ENCODE results near the gene FCSK. TPM values are rescaled to one million over a fixed set of nuclear protein-coding genes. Genes with fewer than 3 reads are reported as not detected.
"Not testable (repeated sequence)": the region's sequence is repeated elsewhere in the genome, so short reads cannot be mapped to it uniquely, and the experiment has no call there.

Gene FCSK
- total RNA-seq, 1 donor from 2014 or later, result 8.2 TPM

DNA sequence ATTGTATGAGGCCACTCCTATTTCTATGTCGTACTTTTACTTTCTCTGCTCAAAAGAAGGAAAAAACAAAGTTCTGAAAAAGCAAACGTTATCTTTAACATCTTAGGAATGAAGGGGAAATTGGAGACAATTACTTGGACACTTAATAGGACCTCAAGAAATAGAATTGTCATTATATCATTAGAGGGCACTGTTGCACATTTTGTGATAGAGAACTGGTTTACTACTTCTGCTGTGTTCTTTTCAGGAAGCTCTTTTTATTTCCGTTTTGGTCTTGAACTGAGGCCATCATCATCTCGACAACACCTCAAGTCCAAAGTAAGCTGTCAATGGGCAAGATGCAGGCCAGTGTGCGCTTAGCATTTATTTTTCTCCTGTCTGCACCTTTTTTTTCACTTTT lies 54.4 kb downstream of the FCSK start:
- intact Hi-C loops (cut with micrococcal nuclease), result no loop called here
- ATAC-seq, result no peak

DNA sequence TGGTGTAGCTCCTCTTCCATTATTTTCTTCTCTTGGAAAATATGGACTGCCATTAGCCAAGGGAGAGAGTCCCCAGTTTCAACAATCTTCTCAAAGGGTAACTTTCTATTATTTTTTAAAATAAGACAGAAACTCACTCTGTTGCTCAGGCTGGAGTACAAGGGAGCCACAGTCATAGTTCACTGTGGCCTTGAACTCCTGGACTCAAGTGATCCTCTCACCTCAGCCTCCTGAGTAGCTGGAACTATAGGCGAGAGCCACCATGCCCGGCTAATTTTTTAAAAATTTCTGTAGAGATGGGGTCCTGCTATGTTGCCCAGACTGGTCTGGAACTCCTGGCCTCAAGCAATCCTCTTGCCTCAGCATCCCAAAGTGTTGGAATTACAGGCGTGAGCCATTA lies 55.8 kb downstream of the FCSK start:
- DNase-seq (no peak), ATAC-seq (no peak)
- intact Hi-C loops (cut with micrococcal nuclease), result no loop called here

More for the DNA sequence above, 54.4 kb downstream of the FCSK start:
- DNase-seq, result no peak

DNA sequence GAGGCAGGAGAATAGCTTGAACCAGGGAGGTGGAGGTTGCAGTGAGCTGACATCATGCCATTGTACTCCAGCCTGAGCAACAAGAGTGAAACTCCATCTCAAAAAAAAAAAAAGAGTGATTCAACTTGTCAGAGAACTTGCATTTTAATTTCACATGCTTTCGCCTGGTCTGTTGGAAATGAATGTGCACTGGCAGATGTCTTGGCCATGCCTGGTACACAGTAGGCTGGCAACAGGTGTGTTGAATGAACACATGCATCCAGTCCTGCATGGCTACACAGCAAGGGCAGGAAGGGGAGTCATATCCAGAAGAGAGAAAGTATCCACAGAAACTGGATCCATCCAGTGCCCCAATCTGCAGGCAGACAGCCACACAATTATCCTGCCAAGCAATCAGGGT lies 57.4 kb downstream of the FCSK start:
- ATAC-seq, result no peak
- no peak for DNase-seq
- intact Hi-C loops (cut with micrococcal nuclease), result no loop called here

DNA sequence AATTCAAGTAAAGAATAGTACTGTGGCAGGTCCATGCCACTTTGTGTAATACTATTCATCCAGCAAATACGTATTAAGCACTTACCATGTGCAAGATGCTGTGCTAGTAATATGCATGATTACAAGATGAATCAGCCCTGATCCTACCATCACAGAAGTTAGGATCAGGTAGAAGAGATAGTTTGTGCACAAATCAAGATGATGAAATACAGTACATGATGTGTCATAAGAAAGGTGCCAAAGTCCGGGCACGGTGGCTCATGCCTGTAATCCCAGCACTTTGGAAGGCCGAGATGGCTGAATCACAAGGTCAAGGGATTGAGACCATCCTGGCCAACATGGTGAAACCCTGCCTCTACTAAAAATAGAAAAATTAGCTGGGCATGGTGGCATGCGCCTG lies 58.1 kb downstream of the FCSK start:
- no peak for DNase-seq
- ATAC-seq, result no peak
- intact Hi-C loops (cut with micrococcal nuclease), result no loop called here

DNA sequence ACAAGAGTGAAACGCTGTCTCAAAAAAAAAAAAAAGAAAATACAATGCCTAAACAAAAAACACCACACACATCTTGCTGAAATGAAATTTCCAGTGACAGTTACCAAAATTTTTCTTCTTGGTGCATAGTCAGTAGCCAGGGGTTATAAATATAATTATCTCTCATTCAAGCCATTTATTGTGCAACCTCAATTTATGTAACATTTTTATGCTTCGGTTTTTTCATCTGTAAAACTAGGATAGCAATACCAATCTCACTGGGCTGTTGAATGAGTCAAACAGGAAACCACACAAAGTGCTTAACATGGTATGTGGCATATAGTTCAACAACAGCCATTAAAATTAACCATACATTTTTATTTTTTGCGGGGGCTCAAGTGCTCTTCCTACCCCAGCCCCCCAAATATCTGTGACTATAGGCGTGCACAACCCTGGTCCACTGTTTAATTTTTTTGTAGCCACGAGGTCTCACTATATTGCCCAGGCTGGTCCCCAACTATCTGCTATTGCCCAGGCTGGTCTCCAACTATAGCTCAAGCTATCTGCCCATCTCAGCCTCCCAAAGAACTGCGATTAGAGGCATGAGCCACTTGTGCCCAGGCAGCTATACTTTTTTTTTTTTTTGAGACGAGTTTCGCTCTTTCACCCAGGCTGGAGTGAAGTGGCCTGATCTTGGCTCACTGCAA lies 66.4 kb downstream of the FCSK start:
- no peak for ATAC-seq
- intact Hi-C loops (cut with micrococcal nuclease), result no loop called here
- DNase-seq, result no peak

DNA sequence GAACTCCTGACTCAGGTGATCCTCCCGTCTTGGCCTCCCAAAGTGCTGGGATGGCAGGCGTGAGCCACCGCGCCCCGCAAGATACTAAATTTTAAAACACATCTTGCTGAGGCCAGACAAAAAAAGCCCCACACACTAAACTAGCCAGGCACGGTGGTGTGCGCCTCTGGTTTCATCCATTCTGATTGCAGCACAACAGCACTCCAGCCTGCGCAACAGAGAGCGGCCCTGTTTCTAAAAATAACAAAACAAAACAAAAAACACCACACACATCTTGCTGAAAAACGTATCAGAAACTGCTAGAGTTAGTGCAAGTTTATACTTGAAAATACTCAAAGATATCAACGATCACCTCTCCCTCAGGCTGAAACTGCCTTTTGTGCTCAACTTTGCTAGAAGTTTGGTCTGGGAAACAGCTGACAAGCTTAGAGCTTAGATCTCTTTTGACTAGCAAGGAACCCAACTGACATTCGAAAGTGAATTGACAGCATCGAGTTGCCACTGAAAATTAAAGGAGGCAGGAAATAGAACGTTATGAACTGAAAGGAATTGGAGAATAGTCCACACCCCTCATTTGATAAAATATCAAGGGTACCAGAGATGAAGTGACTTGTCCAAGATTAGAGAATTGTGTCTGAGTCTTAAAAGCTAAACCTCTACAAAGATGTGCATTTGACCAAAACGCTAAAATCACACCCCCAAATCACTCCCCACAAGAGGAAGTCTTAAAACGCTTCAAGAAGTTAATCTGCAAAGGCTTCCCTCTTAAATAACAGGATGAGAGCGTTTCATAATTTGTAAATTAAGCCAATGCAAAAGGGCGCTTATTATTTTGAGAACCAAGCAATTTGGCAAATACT lies 68.1 kb downstream of the FCSK start:
- no peak for ATAC-seq
- intact Hi-C loops (cut with micrococcal nuclease), result no loop called here

DNA sequence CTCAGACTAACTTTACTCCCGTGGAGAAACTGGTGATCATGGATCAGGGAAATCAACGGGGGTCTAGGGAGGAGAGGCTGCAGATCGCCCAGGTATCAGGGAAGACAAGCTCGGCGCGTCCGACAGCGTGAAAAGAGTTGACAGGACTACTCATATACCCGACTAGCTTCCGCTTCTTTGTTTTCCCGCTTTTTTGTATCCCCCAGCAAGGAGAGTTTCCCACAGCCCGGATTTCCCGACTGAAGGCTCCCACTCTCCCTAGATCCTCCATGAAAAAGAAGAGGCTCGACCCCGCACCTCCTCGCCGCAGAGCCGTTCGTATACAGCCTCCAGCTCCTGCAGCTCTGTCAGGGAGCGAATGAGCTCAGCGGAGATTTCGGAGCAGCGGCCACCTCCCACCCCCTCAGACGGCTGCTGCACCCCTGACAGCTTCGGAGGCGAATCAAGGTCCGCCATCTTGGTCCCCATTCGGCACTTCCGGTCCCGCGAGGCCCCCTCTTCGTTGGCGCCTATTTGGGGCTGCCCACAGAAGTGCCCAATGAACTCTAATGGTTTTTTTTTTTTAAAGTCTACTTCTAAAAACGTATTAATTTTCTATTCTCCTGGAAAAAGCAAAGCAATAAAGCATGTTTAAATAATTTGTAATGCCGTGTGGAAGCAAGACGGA lies 68.8 kb downstream of the FCSK start, which contains the start of gene COG4:
Gene COG4 (minus strand): TSS at position 479 of the 667 bp plus-strand sequence. CDS start 11 bp downstream, at position 468.
- DNase-seq, result peak; percentile 92
- intact Hi-C loops (cut with micrococcal nuclease), result no loop called here
- ATAC-seq, result peak; percentile 93

More for the DNA sequence above, 68.1 kb downstream of the FCSK start:
- no peak for DNase-seq

DNA sequence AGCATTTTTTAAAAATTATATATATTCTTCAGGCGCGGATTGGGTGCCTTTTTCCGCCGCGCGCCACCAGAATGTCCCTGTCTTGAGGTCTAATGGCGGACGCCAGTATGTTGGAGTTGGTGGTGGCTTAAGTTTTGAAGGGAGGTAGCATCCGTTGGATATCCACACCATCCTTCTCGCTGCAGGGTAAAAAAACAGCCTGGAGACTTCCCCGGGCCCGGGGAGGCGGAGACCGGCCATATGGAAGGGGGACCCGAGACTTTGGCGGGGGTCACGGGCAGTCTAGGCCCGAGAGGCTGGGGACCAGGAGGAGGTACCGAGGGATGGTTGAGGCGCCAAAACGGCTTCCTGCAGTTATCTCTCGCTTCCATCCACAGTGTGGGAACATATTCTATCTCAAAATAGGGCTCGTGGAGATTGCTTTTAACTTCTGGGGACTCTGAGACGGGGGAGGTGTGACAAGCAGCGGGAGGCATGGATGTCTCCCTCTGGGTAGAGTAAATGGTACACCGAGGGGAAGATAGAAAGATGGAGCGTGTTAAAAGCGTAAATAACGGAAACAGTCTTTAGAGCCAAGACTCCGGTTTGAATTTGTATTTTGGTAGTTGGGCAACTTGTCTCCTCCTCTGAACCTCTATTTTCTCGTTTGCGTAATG lies 69.5 kb downstream of the FCSK start, which contains the start of gene SF3B3:
Gene SF3B3 (plus strand): TSS at position 74 of the 656 bp plus-strand sequence. CDS start 2,841 bp downstream, outside the sequence.
- intact Hi-C loops (cut with micrococcal nuclease), result no loop called here
- DNase-seq (peak; percentile 82), ATAC-seq (peak; percentile 88)

DNA sequence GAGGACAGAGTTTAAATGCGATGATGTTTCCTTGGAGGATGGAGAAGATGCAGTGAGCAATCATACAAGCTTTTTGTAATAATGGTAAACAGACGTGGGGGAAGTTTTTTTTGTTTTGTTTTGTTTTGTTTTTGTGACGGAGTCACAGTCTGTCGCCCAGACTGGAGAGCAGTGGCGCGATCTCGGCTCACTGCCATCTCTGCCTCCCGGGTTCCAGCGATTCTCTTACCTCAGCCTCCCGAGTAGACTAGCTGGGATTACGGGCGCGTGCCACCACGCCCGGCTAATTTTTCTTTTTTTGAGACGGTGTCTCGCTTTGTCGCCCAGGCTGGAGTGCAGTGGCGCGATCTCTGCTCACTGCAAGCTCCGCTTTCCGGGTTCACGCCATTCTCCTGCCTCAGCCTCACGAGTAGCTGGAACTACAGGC lies 70.0 kb downstream of the FCSK start:
- ATAC-seq (peak; percentile 37), DNase-seq (peak; percentile 51)
- intact Hi-C loops (cut with micrococcal nuclease), result not testable (repeated sequence)

DNA sequence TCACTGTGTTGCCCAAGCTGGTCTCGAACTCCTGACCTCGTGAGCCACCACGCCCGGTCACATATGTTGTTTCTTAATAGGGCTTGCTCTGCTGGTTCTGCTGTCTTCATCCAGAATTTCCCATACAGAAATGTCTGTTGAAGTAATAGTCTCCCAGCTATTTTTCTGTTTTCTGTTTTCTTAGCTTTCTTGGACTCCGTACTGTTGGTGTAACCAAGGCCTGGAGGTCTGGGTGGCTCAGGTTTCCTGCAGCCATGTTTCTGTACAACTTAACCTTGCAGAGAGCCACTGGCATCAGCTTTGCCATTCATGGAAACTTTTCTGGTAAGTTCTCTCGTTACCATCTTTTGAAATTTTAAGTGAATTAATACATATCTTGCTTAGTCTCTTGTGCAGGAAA lies 72.0 kb downstream of the FCSK start:
- ATAC-seq, result no peak
- intact Hi-C loops (cut with micrococcal nuclease), result no loop called here

DNA sequence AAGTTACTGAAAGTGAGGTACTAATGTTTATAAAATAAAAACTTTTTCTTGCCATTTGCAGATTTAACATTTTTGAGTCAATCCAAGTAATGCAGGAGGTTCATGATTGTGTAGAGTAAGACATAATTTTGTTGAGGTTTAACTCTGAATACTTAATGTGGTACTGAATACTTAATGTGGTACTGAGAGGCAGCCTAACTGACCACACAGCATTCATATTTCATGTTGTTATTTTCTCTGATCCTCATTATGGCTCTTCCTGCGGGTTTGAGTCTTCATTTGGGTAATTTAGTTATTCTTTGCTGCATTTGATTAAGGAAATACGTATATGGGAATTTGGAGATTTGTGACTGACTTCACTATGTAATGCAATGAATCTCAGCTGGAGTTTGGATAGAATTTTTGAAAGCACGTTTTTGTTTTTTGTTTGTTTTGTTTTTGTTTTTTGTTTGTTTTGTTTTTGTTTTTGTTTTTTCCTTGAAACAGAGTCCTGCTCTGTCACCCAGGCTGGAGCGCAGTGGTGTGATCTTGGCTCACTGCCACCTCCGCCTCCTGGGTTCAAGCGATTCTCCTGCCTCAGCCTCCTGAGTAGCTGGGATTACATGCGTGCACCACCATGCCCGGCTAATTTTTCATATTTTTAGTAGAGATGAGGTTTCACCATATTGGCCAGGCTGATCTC lies 73.1 kb downstream of the FCSK start:
- DNase-seq, result no peak
- intact Hi-C loops (cut with micrococcal nuclease), result no loop called here
- no peak for ATAC-seq

More for the DNA sequence above, 72.0 kb downstream of the FCSK start:
- no peak for DNase-seq

DNA sequence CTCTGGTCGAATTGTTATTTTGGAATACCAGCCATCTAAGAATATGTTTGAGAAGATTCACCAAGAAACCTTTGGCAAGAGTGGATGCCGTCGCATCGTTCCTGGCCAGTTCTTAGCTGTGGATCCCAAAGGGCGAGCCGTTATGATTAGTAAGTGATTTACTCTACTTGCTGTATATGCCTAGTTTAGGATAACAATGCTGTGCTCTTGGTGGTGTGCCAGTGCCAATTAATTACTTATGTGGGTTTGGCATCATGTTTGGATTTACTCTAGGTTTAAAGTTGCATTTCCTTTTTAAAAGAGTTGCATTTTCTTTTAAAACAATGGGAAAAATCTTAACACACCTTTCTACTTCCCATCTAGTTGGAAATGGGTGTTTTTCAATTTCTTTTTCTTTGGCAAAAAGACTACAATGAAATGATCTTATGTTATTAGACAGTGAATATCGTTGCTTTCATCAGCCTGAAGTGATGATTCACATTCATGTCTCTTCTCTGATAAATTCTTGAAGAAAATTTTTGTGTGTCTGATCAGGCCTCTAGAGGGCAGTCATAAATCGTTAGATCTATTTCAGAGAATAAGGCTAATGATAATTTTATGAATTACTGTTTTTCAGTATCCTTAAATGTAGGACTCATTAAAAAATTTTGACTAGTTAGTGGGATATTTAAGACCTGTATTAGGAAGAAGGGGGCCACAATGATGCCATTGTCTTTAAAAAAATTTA lies 74.8 kb downstream of the FCSK start:
- ATAC-seq (no peak), DNase-seq (no peak)
- intact Hi-C loops (cut with micrococcal nuclease), result no loop called here

Other genes with a start within 250 kb of the FCSK start
- gene EXOSC6, start 202.7 kb upstream of the FCSK start, total RNA-seq, result 11.6 TPM
- gene AARS1, start 165.1 kb upstream of the FCSK start, total RNA-seq, result 62.2 TPM
- 16.6 TPM for gene DDX19B, start 155.4 kb upstream of the FCSK start, total RNA-seq
- gene DDX19A, start 107.7 kb upstream of the FCSK start, total RNA-seq, result 25.2 TPM
- gene ST3GAL2, start 15.5 kb upstream of the FCSK start, total RNA-seq, result 19.0 TPM
- gene COG4, start 69.0 kb downstream of the FCSK start, total RNA-seq, result 48.7 TPM
- gene SF3B3, start 69.2 kb downstream of the FCSK start, total RNA-seq, result 146 TPM
- 1.5 TPM for gene IL34, start 192.0 kb downstream of the FCSK start, total RNA-seq
- 101 TPM for gene MTSS2, start 231.5 kb downstream of the FCSK start, total RNA-seq